Heart left ventricle (tissue), 16 donors: Measurements from ENCODE around the gene C13orf46. TPM values are rescaled to one million over a fixed set of nuclear protein-coding genes. Genes with fewer than 3 reads are reported as not detected.

ENCODE experiments used
- ATAC-seq, 4 donors: fragments of 200-7000 bp; cut with Tn5 transposase; one replicate each; pipeline ENCODE4 v1.9.1; 2020 to 2022; ENCODE audit warnings: moderate library complexity in 4 of 4, mild to moderate bottlenecking in 3 of 4, moderate number of reproducible peaks in 1 of 4
- DNase-seq, 5 donors: peaks; one replicate each; pipeline ENCODE4 v3.0.0-alpha.2; 2020
- H3K27ac ChIP-seq, 12 donors: fragments of 200-600 bp; sonication (generic) in 4 of 12; one replicate each; pipeline versions ENCODE4 v1.5.0 to v1.8.0; 2016 to 2022; ENCODE audit warnings: mild to moderate bottlenecking in 2 of 12
- H3K27me3 ChIP-seq, 9 donors: fragments of 200-600 bp; sonication (generic) in 2 of 9; one replicate each; pipeline versions ENCODE4 v1.5.1 to v1.8.0; 2016 to 2022; ENCODE audit warnings: mild to moderate bottlenecking in 3 of 9
- H3K36me3 ChIP-seq, 9 donors: fragments of 200-600 bp; sonication (generic) in 2 of 9; one replicate each; pipeline versions ENCODE4 v1.5.0 to v1.8.0; 2018 to 2022; ENCODE audit warnings: mild to moderate bottlenecking in 2 of 9
- H3K4me1 ChIP-seq, 12 donors: fragments of 200-600 bp; sonication (generic) in 4 of 12; one replicate each; pipeline versions ENCODE4 v1.5.0 to v1.8.0; 2016 to 2022; ENCODE audit warnings: mild to moderate bottlenecking in 3 of 12
- H3K4me3 ChIP-seq, 12 donors: fragments of 200-600 bp; sonication (generic) in 4 of 12; one replicate each; pipeline versions ENCODE4 v1.5.0 to v1.8.0; 2017 to 2022; ENCODE audit warnings: mild to moderate bottlenecking in 9 of 12, moderate library complexity in 4 of 12
- H3K9me3 ChIP-seq, 12 donors: fragments of 200-600 bp; sonication (generic) in 4 of 12; one replicate each; pipeline versions ENCODE4 v1.5.0 to v1.8.0; 2016 to 2022; ENCODE audit warnings: mild to moderate bottlenecking in 1 of 12
- CTCF ChIP-seq, 12 donors: fragments of 200-600 bp; sonication (generic) in 4 of 12; IDR thresholded peaks; one replicate each; pipeline versions ENCODE4 v1.5.0 to v1.8.0; 2018 to 2022; ENCODE audit warnings: antibody characterized with exemption in 12 of 12, mild to moderate bottlenecking in 5 of 12
- POLR2A ChIP-seq, 2 donors: fragments of 450-650 bp; IDR thresholded peaks; one replicate each; pipeline ENCODE4 v1.6.1; 2017; ENCODE audit warnings: antibody characterized with exemption in 2 of 2, mild to moderate bottlenecking in 2 of 2, moderate library complexity in 2 of 2
- WGBS, 4 donors: extraction: QIAGEN DNeasy Blood & Tissue Kit in 2 of 4; methylation state at CpG; one replicate each; pipeline versions ENCODE4 v1.1.5 to v1.1.7; 2013 to 2018; 5-methylcytosine and 5-hydroxymethylcytosine counted together
- intact Hi-C, 10 donors: fragments of 100-400 bp; cut with DNase I; formaldehyde crosslinking; loops; one replicate each; pipeline versions ENCODE4 v1.11.1 to v1.14.2; 2022
- polyA plus RNA-seq, 2 donors: library from polyadenylated mRNA; stranded (reverse); fragments of 200-250 nt; gene quantifications; one replicate each; pipeline ENCODE4 v1.2.3, GENCODE V29; 2013
- total RNA-seq, 9 donors: library from RNA; depleted of rRNA in 2 of 9; stranded (reverse); fragments of >200 nt in 2 of 9; fragmentation: NEBNext Ultra II Directional in 3 of 9; extraction: Animal tissue kit (Norgen Biotek cat#: 25700) in 3 of 9; gene quantifications; one replicate each; pipeline versions ENCODE4 v1.1.0 to v1.2.4, GENCODE V29; 2016 to 2023
- donor health status: ischemic (EF 13 %, LVEDD 7.1; RV severe dilation, severe dysfunction).
- donor health status: healthy with polysubstance abuse.
- donor health status: DM: no; HTN: yes; CAD: no.
- donor health status: DM: no; HTN: no; CAD: no.
- donor health status: ischemic (EF 25% LVEDD 6.9; RV normal size, moderate dysfunction).
- donor health status: ischemic (EF 25% LVEDD 5.7; RV mildly dilated, moderate dysfunction).
- donor health status: healthy.
- donor health status: DM: yes; HTN: yes; CAD: no.
- donor health status: ischemic (EF 35%, LVEDD 5.7; RV mildly dilated, moderate dysfunction).
- donor health status: nonischemic (EF 11% LVEDD 7.7; RV severe dilation, severe dysfunction).
- donor health status: DM: yes; HTN: yes; CAD: no.
- donor health status: PGD.
- donor health status: ischemic (EF 29% LVEDD 5.4; RV normal size, mild dysfunction).
- donor health status: nonischemic (EF 23%, LVEDD 6.1; RV moderate dilation, normal function).

The C13orf46 gene
- total and polyA plus RNA-seq, 11 donors = 0.07 to 3.1 (median 0.28) TPM; not detected in 1

DNA sequence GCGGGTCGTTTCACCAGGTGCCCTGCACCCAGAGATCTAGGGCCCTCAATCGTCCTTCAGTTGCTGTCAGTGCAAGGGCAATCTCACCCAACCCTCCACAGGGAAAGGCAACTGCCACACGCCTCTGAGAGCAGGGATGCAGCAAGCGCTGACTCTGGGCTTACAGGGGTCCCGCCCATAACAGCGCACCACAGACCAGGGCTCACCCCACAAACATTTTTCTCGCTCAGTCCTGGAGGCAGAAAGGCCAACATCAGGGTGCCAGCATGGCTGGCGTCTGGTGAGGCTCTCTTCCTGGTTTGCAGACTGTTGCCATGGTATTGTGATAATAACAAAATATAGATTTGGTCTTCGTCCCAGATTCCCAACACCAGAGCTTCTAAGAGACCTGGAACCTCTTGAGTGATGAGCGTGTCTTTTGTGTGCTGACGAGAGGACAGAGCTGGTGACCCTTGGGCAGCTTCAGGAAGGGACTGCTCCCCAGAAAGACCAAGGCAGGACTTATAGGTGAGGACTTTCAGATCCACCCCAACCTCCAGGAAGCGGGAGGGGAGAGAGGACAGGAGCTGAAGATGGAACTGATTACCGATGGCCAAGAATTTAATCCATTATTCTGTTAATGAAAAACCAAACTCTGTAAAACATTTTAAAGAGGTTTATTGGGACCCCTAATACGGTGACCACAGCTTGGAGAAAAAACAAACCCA is 51.3 kb downstream of the C13orf46 start:
- WGBS, 4 donors = 71 to 83% (median 78%) methylated on average over 15 of the region's 15 CpGs
- H3K27ac ChIP-seq = no peak overlapping the region
- no peak for ATAC-seq
- H3K4me3 ChIP-seq = no peak overlapping the region
- no peaks in the 10 kb centered on the region for H3K36me3 ChIP-seq
- TF ChIP-seq CTCF (IDR thresholded peaks at IDR 0.05) (no peak), POLR2A (IDR thresholded peaks at IDR 0.05) (no peak)
- H3K9me3 ChIP-seq = peaks cover 0 to 22% (median 13%) of the 10 kb centered on the region in 12 donors
- intact Hi-C loops = no loop called here
- peaks cover 0 to 12% (median 8%) of the 10 kb centered on the region in 12 donors for H3K4me1 ChIP-seq
- peak in 1 of 5 donors; percentile 2 for DNase-seq
- peaks cover 0 to 12% (median 0%) of the 10 kb centered on the region in 9 donors for H3K27me3 ChIP-seq

GRCh38 chr13:113921763-113922162 is 52.1 kb downstream of the C13orf46 start:
- peaks cover 0 to 22% (median 13%) of the 10 kb centered on the region in 12 donors for H3K9me3 ChIP-seq
- TF ChIP-seq POLR2A (IDR thresholded peaks at IDR 0.05) (no peak), CTCF (IDR thresholded peaks at IDR 0.05) (no peak)
- peaks cover 0 to 18% (median 5%) of the 10 kb centered on the region in 9 donors for H3K27me3 ChIP-seq
- intact Hi-C loops = no loop called here
- WGBS, 4 donors = 91 to 93% (median 92%) methylated on average over 1 of the region's 1 CpG
- no peaks in the 10 kb centered on the region for H3K36me3 ChIP-seq
- no peak for ATAC-seq
- peaks cover 0 to 4% (median under 1%) of the 10 kb centered on the region in 12 donors for H3K4me1 ChIP-seq
- no peak overlapping the region for H3K27ac ChIP-seq
- DNase-seq = no peak
- H3K4me3 ChIP-seq = no peak overlapping the region

DNA sequence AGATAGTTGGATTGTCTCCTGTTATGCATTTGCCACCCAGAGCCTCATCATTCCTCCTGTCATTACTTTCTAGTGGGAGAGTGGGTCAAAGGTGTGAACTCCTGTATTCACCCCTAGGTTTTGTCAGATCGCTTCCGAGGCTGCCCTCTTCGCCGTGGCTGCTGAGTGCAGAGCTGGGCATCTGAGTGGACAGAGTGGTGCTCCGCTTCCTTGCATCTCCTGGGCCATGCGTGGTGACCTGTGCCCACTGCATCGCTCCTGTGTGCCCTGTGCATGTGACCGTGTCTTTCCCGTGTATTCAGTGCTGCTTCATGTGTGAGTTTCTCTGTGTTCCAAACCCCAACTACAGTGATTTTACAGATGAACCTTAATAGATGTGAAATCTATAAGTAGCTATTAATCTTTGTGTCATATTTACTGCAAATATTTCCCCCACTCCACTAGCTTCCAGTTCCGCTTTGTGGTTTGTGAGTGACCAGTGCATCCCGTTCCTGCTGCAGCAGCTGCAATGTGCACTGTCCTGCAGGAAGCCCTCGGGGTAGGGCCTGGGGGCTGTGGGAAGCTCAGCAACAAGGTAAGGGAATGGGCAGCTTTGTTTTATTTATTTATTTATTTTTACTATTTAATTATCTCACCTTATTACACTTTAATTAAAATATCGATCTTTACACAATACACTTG is 53.1 kb downstream of the C13orf46 start:
- 90 to 95% (median 92%) methylated on average over 13 of the region's 13 CpGs for WGBS, 4 donors
- no peak for TF ChIP-seq POLR2A (IDR thresholded peaks at IDR 0.05)
- no peak for TF ChIP-seq CTCF (IDR thresholded peaks at IDR 0.05)
- H3K9me3 ChIP-seq = peaks cover 0 to 22% (median 13%) of the 10 kb centered on the region in 12 donors
- peaks cover 0 to 25% (median 5%) of the 10 kb centered on the region in 9 donors for H3K27me3 ChIP-seq
- peak in 1 of 5 donors; percentile 6 for DNase-seq
- intact Hi-C loops = no loop called here
- no peaks in the 10 kb centered on the region for H3K4me1 ChIP-seq
- no peak for ATAC-seq
- no peaks in the 10 kb centered on the region for H3K36me3 ChIP-seq
- H3K27ac ChIP-seq = no peak overlapping the region
- H3K4me3 ChIP-seq = no peak overlapping the region
